Fibroblast of skin of right quadriceps (primary cell): ENCODE data around the gene RFC5.
"Not testable (repeated sequence)": the region's sequence is repeated elsewhere in the genome, so short reads cannot be mapped to it uniquely, and the experiment has no call there.

Experiments
- DNase-seq: peaks from one replicate; pipeline ENCODE4 v3.0.0-alpha.2; 2013

The RFC5 gene

GRCh38 chr12:118053071-118053985 is 36.8 kb downstream of the RFC5 start:
- no peak for DNase-seq

- peak; percentile 33 for DNase-seq
These were observed 38.6 kb downstream of the RFC5 start for GRCh38 chr12:118055144-118055557.

GRCh38 chr12:118055865-118056773 is 39.6 kb downstream of the RFC5 start:
- no peak for DNase-seq

DNA sequence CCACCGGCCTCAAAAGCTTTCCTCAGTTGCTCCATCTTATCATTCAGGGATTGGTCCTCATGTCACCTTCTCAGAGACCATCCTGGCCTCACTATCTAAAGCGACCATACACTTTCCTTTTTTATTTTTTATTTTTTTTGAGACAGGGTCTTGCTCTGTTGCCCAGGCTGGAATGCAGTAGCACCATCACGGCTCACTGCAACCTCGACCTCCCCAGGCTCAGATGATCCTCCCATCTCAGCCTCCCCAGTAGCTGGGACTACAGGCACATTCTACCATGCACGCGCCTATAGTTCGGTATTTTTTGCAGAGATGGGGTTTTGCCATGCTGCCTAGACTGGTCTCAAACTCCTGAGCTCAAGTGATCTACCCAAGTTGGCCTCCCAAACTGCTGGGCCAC is 41.7 kb downstream of the RFC5 start:
- DNase-seq: no peak

DNA sequence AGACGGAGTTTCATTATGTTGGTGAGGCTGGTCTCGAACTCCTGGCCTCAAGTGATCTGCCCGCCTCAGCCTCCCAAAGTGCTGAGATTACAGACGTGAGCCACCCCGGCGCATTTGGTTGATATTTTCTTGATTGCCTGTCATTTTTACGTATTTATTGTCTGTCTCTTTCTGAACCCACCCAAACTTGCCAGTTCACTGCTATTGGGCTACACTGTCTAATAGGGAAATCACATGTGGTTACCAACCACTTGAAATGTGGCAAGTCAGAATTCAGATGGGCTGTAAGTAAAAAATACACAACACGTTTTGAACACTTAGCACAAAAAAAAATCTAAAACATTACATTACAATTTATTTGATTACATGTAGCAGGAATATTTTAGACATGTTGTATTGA is 42.4 kb downstream of the RFC5 start:
- DNase-seq: no peak

GRCh38 chr12:118059341-118060191 is 43.1 kb downstream of the RFC5 start:
- peak; percentile 58 for DNase-seq

DNA sequence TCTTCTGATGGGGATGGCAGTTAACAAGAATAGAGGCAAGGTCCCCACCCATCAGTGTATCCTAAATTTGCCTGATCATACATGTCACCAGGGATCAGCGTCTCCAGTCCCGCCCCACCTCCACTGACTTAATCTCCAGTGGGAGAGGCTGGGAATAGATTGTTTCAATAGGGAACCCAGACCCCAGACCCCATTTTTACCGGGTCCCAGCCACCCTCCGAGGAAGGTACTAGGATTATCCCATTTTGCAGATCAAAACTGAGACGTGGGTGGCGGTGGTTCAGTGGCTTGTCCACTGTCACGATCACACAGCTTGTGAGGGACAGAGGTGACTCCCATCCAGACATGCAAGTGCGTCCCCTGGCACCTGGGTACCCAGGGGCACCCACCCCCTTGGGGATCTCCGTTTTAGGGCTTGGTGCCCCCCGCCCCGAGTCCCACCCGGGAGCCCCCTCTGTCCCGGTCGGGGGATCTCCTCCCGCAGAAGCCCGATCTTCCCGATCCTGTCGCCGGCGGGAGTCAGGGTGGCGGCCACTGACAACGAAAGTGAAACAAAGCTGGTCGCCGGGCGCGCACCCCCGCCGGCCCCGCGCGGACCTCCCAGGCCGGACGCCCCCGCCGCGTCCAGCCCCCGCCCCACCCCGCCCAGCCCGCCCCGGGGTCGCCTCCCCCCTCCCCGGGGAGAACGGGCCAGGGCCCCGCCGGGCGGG is 44.0 kb downstream of the RFC5 start:
- DNase-seq: peak; percentile 17

DNA sequence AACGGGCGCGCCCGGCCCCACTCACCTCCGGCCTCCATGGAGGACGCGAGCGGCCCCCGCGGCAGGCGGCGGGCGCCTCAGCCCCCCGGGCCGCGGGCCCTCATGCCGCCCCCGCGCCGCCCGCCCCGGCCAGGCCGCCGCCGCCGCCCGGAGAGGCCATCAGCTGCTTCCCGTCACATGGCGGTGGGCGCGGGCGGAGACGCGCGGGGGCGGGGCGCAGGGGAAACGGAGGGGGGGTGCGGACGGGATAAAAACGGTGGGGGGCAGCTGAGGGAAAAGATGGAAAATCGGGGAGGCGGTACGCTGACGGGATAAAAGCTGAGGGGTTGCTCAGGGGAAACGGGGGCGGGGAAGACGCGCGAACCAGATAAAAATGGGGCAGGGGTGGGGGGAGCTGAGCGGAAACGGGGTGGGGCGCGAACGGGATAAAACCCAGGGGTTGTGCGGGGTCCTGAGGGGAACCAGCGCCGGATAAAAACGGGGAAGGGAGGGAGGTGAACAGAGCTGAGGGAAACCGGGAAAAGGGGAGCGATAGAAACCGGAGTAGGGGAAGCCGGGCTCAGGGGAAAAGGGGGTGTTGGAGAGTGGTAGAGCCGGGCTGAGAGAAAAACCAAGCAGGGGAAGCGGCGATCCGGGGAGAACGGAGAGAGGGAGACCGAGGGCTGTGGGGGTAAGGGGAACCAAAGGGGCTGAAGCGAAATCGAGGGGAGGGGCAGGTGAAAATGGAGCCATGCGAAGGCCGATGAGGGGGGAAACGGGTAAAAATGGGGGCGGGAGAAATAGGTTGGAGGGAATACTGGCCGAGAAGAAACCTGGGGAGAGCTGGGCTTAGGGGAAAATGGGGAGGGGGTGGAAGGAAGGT is 44.7 kb downstream of the RFC5 start, which contains the start of gene WSB2:
Gene WSB2 (minus strand): TSS at position 169 of the 862 bp plus-strand sequence. CDS start 131 bp downstream, at position 38.
- DNase-seq: peak; percentile 69

GRCh38 chr12:118061873-118062843 is 45.7 kb downstream of the RFC5 start:
- peak; percentile 67 for DNase-seq

- peak; percentile 14 for DNase-seq
These were observed 47.3 kb downstream of the RFC5 start for GRCh38 chr12:118063576-118064391.

- DNase-seq: no peak
These were observed 48.1 kb downstream of the RFC5 start for GRCh38 chr12:118064608-118065007.

DNA sequence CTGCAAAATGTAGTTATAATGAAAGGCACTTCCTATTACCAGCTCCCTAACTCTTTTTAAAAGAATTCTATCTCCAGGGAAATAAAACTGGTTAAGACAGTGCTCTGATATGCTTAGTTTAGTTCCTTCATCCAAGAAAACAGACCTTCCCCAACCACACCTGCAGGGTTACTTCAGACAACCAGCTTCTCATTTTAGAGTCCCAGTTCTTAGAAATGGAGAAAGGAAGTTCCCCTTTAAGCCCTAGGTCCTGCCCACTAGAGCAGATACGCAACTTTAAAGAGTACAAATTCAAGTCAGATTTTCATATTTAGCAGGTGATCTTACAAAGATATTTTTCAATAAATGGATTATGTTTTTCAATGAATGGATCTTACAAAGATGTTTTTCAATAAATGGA is 48.9 kb downstream of the RFC5 start:
- DNase-seq: no peak

DNA sequence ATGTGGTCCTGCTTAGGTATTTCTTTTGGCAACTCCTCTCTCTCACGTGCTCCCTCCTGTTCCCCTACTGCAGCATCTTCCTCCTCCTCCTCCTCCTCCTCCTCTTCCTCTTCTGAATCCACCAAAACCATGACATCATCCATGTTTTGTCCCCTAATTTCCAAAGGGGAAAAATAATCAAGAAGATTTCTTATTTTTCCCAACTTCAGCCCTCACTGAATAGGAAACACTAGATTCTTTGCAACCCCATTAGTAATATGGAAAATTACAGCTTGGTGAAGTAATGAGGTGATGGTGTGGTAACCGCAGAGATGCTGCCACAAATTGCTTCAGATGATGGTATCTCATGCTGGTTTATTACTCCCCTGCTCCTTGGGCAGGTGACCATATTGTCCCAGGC is 51.9 kb downstream of the RFC5 start:
- no peak for DNase-seq

DNA sequence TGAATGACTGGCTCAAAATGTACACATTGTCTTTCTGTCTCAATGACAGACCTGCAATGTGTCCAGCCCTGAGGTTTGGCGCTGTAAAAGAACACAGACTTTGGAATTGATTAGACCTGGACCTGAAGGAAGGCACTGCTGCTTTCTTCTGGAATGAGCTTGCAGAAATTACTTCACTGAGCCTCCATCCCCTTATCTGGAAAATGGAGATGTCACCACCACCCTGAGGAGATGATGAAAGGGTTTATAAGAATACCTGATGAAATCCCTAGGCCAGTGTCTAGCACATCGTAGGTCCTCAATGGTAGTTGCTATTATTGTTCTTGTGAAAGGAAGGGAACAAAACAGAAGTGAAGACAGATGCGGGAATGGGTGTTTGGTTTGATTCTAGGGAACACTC is 54.1 kb downstream of the RFC5 start:
- DNase-seq: no peak

GRCh38 chr12:118073768-118074167 is 57.3 kb downstream of the RFC5 start:
- no peak for DNase-seq

- DNase-seq: not testable (repeated sequence)
These were observed 65.0 kb downstream of the RFC5 start for GRCh38 chr12:118081521-118081920.
